ENCODE data around the gene MYBPC1. TPM values are rescaled to one million over a fixed set of nuclear protein-coding genes. Genes with fewer than 3 reads are reported as not detected.

The MYBPC1 gene
- total and polyA plus RNA-seq, 2 donors from 2014 or later = not detected

DNA sequence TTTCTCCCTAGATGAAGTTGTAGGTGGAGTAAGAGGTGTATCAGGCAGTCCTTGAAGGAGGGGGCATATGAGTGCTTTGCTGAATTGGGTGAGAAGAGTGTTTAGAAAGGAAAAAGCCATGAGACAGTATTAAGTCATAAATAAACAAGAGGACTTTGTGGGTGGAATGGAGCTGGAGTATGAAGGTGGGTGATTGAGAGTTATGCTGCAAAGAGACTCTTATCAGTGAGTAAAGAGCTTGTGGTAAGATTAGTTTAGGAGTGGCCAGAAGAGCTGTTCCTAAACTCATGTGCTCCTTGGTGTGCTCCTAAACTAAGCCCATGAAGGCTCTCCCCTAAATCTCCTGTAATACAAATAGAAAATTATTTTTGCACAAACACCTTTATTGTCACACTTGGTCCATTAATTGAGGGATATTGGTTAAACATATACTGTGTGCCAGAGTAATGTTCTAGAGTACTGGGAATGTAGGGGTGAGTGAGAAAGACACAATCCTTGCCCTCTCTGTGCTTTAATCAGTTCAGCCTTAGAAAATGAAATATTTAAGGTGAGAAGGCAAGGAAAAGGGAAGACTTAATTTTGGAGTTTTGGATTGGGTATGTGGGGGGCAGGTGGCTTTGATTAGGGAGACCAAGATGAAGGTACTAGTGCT, 112.5 kb downstream of the MYBPC1 start:
- H3K9ac ChIP-seq (ENCODE audit: low read length in 3 of 3) = no peak overlapping the region
- H3K4me1 ChIP-seq (ENCODE audit: control insufficient read depth in 2 of 3, insufficient read depth in 2 of 3, low read depth in 1 of 3, low read length in 3 of 3) = peaks cover 0 to 10% (median 4%) of the 10 kb centered on the region in 3 donors
- DNase-seq (no peak), FAIRE-seq (no peak)
- no peaks in the 10 kb centered on the region for H3K36me3 ChIP-seq (ENCODE audit: control insufficient read depth in 2 of 3, insufficient read depth in 3 of 3, low read length in 3 of 3)
- no peak overlapping the region for H3K27ac ChIP-seq (ENCODE audit: low read depth in 2 of 2, low read length in 2 of 2)
- no peak for TF ChIP-seq CTCF (IDR thresholded peaks at IDR 0.05; ENCODE audit: borderline replicate concordance, extremely low read depth, insufficient read depth)
- H3K27me3 ChIP-seq (ENCODE audit: control insufficient read depth, insufficient read depth, low read length) = no peaks in the 10 kb centered on the region
- no peaks in the 10 kb centered on the region for H3K9me3 ChIP-seq (ENCODE audit: control insufficient read depth in 2 of 3, insufficient read depth in 1 of 3, low read length in 3 of 3)
- H3K4me3 ChIP-seq (ENCODE audit: low read length in 3 of 3) = no peak overlapping the region
- intact Hi-C loops (cut with DNase I) = no loop called here

DNA sequence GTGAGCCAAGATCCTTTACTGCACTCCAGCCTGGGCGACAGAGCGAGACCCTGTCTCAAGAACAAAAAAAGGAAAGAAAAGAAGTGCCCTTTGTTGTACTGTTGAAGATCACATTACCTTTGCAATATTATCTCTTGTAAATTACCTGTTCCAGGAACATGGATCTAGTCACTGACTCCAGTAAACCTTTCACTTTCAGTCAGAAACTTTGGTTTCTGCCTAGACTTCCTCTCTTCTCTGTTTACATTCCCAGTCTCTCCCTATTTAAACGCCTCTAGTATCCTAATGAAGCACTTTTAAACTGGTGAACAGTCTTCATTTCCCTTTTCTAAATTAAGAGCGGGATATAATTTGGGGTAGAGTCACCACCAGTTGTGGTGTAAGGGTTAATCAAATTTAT, 115.5 kb downstream of the MYBPC1 start:
- Histone ChIP-seq H3K9me3 (ENCODE audit: control insufficient read depth in 2 of 3, insufficient read depth in 1 of 3, low read length in 3 of 3) (no peaks in the 10 kb centered on the region), H3K36me3 (ENCODE audit: control insufficient read depth in 2 of 3, insufficient read depth in 3 of 3, low read length in 3 of 3) (no peaks in the 10 kb centered on the region), H3K27ac (ENCODE audit: low read depth in 2 of 2, low read length in 2 of 2) (peak overlapping the region in 1 of 2 donors; percentile 26), H3K9ac (ENCODE audit: low read length in 3 of 3) (no peak overlapping the region), H3K27me3 (ENCODE audit: control insufficient read depth, insufficient read depth, low read length) (no peaks in the 10 kb centered on the region), H3K4me3 (ENCODE audit: low read length in 3 of 3) (no peak overlapping the region), H3K4me1 (ENCODE audit: control insufficient read depth in 2 of 3, insufficient read depth in 2 of 3, low read depth in 1 of 3, low read length in 3 of 3) (peaks cover 0 to 23% (median 3%) of the 10 kb centered on the region in 3 donors)
- FAIRE-seq (no peak), DNase-seq (no peak)
- TF ChIP-seq CTCF (IDR thresholded peaks at IDR 0.05; ENCODE audit: borderline replicate concordance, extremely low read depth, insufficient read depth) = no peak
- intact Hi-C loops (cut with DNase I) = no loop called here

GRCh38 chr12:101713059-101713682, 118.4 kb downstream of the MYBPC1 start:
- no peak for TF ChIP-seq CTCF (IDR thresholded peaks at IDR 0.05; ENCODE audit: borderline replicate concordance, extremely low read depth, insufficient read depth)
- no peaks in the 10 kb centered on the region for H3K9me3 ChIP-seq (ENCODE audit: control insufficient read depth in 2 of 3, insufficient read depth in 1 of 3, low read length in 3 of 3)
- intact Hi-C loops (cut with DNase I) = no loop called here
- peak overlapping the region in 1 of 2 donors; percentile 83 for H3K27ac ChIP-seq (ENCODE audit: low read depth in 2 of 2, low read length in 2 of 2)
- DNase-seq (peak in 4 of 5 donors; percentile 15 to 78 (median 66)), FAIRE-seq (peak; percentile 35)
- H3K9ac ChIP-seq (ENCODE audit: low read length in 3 of 3) = peak overlapping the region in 1 of 3 donors; percentile 57
- peaks cover 0 to 23% (median 3%) of the 10 kb centered on the region in 3 donors for H3K4me1 ChIP-seq (ENCODE audit: control insufficient read depth in 2 of 3, insufficient read depth in 2 of 3, low read depth in 1 of 3, low read length in 3 of 3)
- H3K27me3 ChIP-seq (ENCODE audit: control insufficient read depth, insufficient read depth, low read length) = no peaks in the 10 kb centered on the region
- no peaks in the 10 kb centered on the region for H3K36me3 ChIP-seq (ENCODE audit: control insufficient read depth in 2 of 3, insufficient read depth in 3 of 3, low read length in 3 of 3)
- peak overlapping the region in 2 of 3 donors; percentile 1 to 59 for H3K4me3 ChIP-seq (ENCODE audit: low read length in 3 of 3)
